BLaER1 (cell line): ENCODE measurements around the gene CHPT1.
A peak's percentile ranks its signal among the peaks of the same experiment; 100 is the strongest.

Source experiments
- H3K27ac ChIP-seq: shearing (Covaris generic); formaldehyde crosslinking; 2 replicates; pipeline ENCODE4 v1.8.1; 2022
- H3K27me3 ChIP-seq: shearing (Covaris generic); formaldehyde crosslinking; 2 replicates; pipeline ENCODE4 v1.8.1; 2022
- H3K36me3 ChIP-seq: shearing (Covaris generic); formaldehyde crosslinking; 2 replicates; pipeline ENCODE4 v1.8.1; 2022
- H3K4me1 ChIP-seq: shearing (Covaris generic); formaldehyde crosslinking; 2 replicates; pipeline ENCODE4 v1.8.1; 2022
- H3K4me2 ChIP-seq: shearing (Covaris generic); formaldehyde crosslinking; 2 replicates; pipeline ENCODE4 v1.8.1; 2022
- H3K4me3 ChIP-seq: shearing (Covaris generic); formaldehyde crosslinking; 2 replicates; pipeline ENCODE4 v1.8.1; 2022
- H3K9ac ChIP-seq: shearing (Covaris generic); formaldehyde crosslinking; 2 replicates; pipeline ENCODE4 v1.8.1; 2022
- H3K9me3 ChIP-seq: shearing (Covaris generic); formaldehyde crosslinking; 2 replicates; pipeline ENCODE4 v1.8.1; 2022
- H4K20me1 ChIP-seq: shearing (Covaris generic); formaldehyde crosslinking; 2 replicates; pipeline ENCODE4 v1.8.1; 2022
- Cebpa-rat ChIP-seq: shearing (Covaris generic); IDR thresholded peaks from 2 replicates; pipeline ENCODE4 v1.8.1; 2022

The CHPT1 gene

DNA sequence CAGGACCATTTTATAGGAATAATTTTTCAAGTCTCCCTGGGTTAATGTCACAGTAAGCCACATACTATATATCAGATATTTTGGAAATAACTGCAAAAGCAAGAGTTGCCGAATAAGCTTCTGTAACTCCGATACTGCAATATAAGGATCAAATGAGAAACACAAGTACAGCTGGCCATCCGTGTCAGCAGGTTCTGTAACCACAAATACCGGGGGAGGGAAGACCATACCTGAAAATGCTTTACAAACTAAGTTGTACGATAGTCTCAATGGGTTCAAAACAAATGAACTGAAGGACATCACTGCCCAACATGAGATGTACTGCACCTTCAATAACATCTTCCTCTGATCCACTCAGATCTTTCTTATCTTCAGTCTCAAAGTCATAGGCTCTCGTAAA is 40.0 kb downstream of the CHPT1 start:
- peaks cover 35% of the 10 kb centered on the region for H3K36me3 ChIP-seq
- H3K9me3 ChIP-seq: peaks cover 12% of the 10 kb centered on the region; the same call in 1 of the 2 replicates
- H3K9ac ChIP-seq: no peak overlapping the region
- no peaks in the 10 kb centered on the region for H3K27me3 ChIP-seq
- TF ChIP-seq Cebpa-rat: no peak
- peaks cover 7% of the 10 kb centered on the region for H3K4me1 ChIP-seq
- no peak overlapping the region for H3K4me3 ChIP-seq
- H3K27ac ChIP-seq: no peak overlapping the region
- H4K20me1 ChIP-seq: no peaks in the 10 kb centered on the region
- no peak overlapping the region for H3K4me2 ChIP-seq

DNA sequence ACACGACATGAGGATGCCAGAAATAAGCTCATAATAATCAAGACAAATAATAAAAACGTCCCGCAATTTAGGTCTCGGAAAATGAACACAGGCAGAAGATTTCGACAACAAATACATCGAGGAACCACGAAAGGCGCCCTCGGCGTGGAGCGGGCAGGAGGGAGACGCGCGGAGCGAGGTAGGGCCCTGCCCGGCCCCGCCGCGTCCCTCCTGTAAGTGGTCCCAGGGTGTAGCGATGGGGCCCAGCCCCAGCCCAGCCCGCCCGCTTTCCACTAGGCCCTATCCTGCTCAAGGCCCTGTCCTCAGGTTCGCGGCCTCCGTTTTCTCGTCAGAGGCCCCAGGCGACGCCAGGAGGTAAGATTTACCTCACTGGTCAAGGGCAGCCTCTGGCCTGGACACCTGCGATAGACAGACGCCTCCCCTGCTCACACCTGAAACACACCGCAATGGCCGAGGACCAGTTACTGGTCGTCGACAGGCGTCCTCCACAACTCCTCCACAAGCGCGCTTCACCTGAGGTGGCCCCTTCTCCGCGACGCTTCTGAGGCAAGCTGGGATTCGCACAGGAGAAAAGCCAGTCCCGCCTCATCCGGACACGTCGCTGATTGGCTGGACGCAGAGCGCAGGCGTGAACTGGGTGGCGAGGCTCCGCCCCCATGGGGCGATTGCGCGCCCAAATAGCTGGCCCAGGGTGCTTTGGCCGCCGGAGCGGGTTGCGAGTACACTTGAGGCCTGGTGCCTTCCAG is 41.7 kb downstream of the CHPT1 start, which contains the start of gene SYCP3:
Gene SYCP3 (minus strand): TSS at position 543 of the 746 bp plus-strand sequence. CDS start 1,527 bp downstream, outside the sequence.
- TF ChIP-seq Cebpa-rat: no peak
- H3K36me3 ChIP-seq: peaks cover 26% of the 10 kb centered on the region
- H3K4me3 ChIP-seq: no peak within 1 kb of the TSS
- H3K9me3 ChIP-seq: peaks cover 12% of the 10 kb centered on the region; the same call in 1 of the 2 replicates
- no peak within 1 kb of the TSS for H3K27ac ChIP-seq
- no peak within 1 kb of the TSS for H3K9ac ChIP-seq
- H3K4me2 ChIP-seq: no peak within 1 kb of the TSS
- H3K4me1 ChIP-seq: peaks cover 24% of the 10 kb centered on the region
- H3K27me3 ChIP-seq: no peaks in the 10 kb centered on the region
- no peaks in the 10 kb centered on the region for H4K20me1 ChIP-seq

DNA sequence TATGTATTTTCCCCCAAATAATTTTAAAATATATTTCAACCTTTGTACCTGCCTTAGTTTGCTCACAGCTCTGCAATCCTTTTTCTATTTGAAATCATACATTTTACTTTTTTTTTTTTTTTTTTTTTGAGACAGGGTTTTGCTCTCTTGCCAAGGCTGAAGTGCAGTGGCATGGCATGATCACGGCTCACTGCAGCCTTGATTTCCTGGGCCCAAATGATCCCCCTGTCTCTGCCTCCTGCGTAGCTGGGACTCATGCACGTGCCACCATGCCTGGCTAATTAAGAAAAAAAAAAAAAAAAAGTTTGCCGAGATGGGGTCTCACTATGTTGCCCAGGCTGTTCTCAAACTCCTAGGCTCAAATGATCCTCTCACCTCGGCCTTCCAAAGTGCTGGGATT is 43.1 kb downstream of the CHPT1 start:
- Histone ChIP-seq H3K9me3 (peaks cover 12% of the 10 kb centered on the region; the same call in 1 of the 2 replicates), H3K36me3 (peaks cover 26% of the 10 kb centered on the region), H3K27ac (no peak overlapping the region), H3K4me3 (no peak overlapping the region), H3K9ac (no peak overlapping the region), H3K4me1 (peaks cover 38% of the 10 kb centered on the region), H3K4me2 (no peak overlapping the region), H4K20me1 (no peaks in the 10 kb centered on the region), H3K27me3 (no peaks in the 10 kb centered on the region)
- TF ChIP-seq Cebpa-rat: no peak

DNA sequence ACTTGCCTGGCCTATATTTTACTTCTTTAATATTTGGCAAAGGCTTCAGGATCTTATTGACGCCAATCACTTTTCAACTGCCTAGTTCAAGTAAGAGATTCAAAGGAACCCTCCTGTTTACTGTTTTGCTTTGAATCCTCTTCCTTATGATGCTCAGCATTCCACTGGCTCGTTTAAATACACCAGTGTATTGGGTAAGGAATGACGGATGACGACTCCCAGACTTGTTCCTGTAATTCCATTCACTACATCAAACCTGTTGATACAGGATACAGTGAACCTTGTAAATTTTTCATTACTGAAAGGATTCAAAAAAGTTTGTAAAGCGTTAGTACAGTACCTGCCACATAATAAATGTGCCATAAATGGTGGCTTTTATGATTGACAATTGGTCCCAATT is 43.5 kb downstream of the CHPT1 start:
- Histone ChIP-seq H3K9me3 (peaks cover 12% of the 10 kb centered on the region; the same call in 1 of the 2 replicates), H3K27ac (no peak overlapping the region), H3K4me1 (peaks cover 42% of the 10 kb centered on the region), H3K4me2 (no peak overlapping the region), H4K20me1 (no peaks in the 10 kb centered on the region), H3K4me3 (no peak overlapping the region), H3K27me3 (no peaks in the 10 kb centered on the region), H3K9ac (no peak overlapping the region), H3K36me3 (peaks cover 26% of the 10 kb centered on the region)
- TF ChIP-seq Cebpa-rat: no peak

DNA sequence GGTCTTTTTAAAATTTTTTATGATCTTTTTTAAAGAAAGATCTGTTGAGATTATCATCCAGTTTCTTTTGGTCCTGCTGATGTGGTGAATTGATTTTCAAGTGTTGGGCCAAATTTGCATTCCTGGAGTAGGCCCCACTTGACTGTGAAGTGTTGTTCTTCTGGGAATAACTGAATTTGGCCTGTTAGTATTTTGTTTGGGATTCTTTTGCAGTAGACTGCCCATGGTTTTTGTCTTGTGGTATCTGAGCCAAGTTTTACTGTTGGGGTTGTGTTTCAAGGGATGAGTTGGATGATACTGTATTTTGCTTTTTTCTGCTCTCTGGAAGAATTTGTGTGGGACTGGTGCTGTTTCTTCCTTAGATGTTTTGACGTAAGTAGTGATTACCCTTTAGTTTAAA is 45.8 kb downstream of the CHPT1 start:
- peak overlapping the region; percentile 74 for H3K4me2 ChIP-seq
- peak overlapping the region; percentile 83 for H3K27ac ChIP-seq
- H3K9ac ChIP-seq: peak overlapping the region; percentile 63
- H3K9me3 ChIP-seq: peaks cover 12% of the 10 kb centered on the region; the same call in 1 of the 2 replicates
- H3K27me3 ChIP-seq: no peaks in the 10 kb centered on the region
- H3K4me1 ChIP-seq: peaks cover 42% of the 10 kb centered on the region
- peaks cover 33% of the 10 kb centered on the region for H3K36me3 ChIP-seq
- no peak overlapping the region for H3K4me3 ChIP-seq
- no peaks in the 10 kb centered on the region for H4K20me1 ChIP-seq
- TF ChIP-seq Cebpa-rat: no peak

DNA sequence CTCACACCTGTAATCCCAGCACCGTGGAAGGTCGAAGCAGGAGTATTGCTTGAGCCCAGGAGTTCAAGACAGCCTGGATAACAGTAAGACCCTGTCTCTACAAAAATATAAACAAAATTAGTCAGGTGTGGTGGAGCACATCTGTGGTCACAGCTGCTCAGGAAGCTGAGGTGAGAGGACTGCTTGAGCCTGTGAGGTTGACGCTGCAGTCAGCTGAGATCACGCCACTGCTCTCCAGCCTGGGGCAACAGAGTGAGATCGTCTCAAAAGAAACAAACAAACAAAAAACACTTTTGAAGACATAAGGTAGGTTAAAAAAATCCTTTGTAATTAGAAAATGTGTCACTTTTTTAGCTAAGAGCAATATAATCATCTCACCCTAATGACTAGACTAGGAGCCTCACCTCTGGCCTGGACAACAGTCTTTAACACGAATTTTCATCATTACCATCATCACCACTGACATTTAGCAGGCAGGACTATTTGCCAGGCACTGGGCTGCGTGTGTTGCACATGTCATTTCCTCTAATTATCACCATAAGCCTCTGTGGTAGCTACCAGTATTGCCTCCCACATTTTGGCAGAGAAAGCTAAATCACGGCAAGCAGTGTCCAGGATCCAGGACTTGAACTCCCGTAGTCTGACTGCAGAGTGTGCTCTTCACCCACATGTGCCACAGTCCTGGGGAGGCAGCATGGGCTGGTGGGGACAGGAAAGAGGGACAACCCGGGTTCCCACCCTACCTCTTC is 46.5 kb downstream of the CHPT1 start:
- H3K4me3 ChIP-seq: no peak overlapping the region
- no peaks in the 10 kb centered on the region for H3K27me3 ChIP-seq
- H3K9me3 ChIP-seq: peaks cover 6% of the 10 kb centered on the region; the same call in 1 of the 2 replicates
- TF ChIP-seq Cebpa-rat: no peak
- H3K4me2 ChIP-seq: peak overlapping the region; percentile 74
- H3K4me1 ChIP-seq: peaks cover 42% of the 10 kb centered on the region
- H3K9ac ChIP-seq: peak overlapping the region; percentile 63
- H3K27ac ChIP-seq: peak overlapping the region; percentile 83
- H4K20me1 ChIP-seq: no peaks in the 10 kb centered on the region
- peaks cover 30% of the 10 kb centered on the region for H3K36me3 ChIP-seq

DNA sequence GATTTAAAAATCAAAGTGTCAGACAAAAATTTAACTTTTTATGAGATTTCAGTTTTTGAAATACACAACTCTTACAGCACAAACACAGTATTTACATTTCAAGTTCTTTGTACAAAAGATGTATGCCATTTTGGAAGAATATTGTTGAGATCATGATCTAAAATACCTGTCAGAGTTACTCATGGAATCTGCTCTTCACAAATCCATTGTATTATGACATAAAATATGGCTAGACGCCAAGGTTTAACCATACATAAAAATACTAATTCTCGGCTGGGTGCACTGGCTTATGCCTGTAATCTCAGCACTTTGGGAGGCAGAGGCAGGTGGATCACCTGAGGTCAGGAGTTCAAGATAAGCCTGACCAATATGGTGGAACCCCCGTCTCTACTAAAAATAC is 48.0 kb downstream of the CHPT1 start:
- Histone ChIP-seq H4K20me1 (no peaks in the 10 kb centered on the region), H3K4me2 (no peak overlapping the region), H3K9ac (no peak overlapping the region), H3K4me3 (no peak overlapping the region), H3K27ac (no peak overlapping the region), H3K36me3 (peaks cover 21% of the 10 kb centered on the region), H3K9me3 (no peaks in the 10 kb centered on the region), H3K4me1 (peaks cover 50% of the 10 kb centered on the region), H3K27me3 (no peaks in the 10 kb centered on the region)
- no peak for TF ChIP-seq Cebpa-rat

DNA sequence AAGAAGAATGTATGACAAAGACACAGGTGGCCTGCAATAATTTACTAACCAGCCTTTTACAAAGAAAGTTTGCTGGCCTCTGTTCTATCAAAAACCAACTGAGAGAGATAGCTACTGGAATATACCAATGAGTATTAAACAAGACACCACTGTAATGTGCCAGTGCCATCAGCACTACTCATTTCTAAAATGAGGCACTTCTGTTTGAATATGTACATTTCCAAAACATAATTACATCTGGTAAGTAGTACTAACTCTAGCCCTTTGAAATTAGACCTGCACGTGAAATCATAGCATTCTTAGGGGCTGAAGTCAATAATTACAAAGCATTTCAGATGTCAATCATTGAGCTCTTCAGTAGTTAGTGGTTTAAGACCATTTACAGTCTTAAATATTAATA is 48.8 kb downstream of the CHPT1 start:
- Histone ChIP-seq H3K36me3 (peaks cover 23% of the 10 kb centered on the region), H3K4me3 (no peak overlapping the region), H4K20me1 (no peaks in the 10 kb centered on the region), H3K4me1 (peaks cover 50% of the 10 kb centered on the region), H3K9me3 (no peaks in the 10 kb centered on the region), H3K9ac (no peak overlapping the region), H3K4me2 (no peak overlapping the region), H3K27me3 (no peaks in the 10 kb centered on the region), H3K27ac (no peak overlapping the region)
- no peak for TF ChIP-seq Cebpa-rat

DNA sequence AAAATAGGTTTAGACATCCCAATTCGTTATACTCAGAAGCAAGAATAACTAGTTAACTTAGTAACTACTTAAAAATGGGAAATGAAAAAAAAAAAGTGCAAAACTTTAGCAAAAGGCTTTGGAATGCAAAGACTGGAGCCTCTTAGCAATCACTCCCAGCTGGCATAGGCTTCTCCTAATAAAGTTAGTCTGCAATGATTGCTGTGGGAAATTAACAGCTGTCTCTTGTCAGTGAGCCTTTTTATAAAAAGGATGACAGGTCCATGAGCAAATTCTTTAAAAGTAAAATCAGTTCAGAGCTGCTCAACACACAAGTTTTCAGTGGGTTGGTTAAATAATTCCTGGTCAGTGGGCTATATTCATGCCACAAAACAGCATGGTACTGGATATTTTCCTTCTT is 49.2 kb downstream of the CHPT1 start:
- H4K20me1 ChIP-seq: no peaks in the 10 kb centered on the region
- H3K27me3 ChIP-seq: no peaks in the 10 kb centered on the region
- H3K9me3 ChIP-seq: no peaks in the 10 kb centered on the region
- TF ChIP-seq Cebpa-rat: no peak
- no peak overlapping the region for H3K4me2 ChIP-seq
- H3K36me3 ChIP-seq: peaks cover 28% of the 10 kb centered on the region
- no peak overlapping the region for H3K4me3 ChIP-seq
- H3K27ac ChIP-seq: no peak overlapping the region
- peaks cover 50% of the 10 kb centered on the region for H3K4me1 ChIP-seq
- no peak overlapping the region for H3K9ac ChIP-seq

DNA sequence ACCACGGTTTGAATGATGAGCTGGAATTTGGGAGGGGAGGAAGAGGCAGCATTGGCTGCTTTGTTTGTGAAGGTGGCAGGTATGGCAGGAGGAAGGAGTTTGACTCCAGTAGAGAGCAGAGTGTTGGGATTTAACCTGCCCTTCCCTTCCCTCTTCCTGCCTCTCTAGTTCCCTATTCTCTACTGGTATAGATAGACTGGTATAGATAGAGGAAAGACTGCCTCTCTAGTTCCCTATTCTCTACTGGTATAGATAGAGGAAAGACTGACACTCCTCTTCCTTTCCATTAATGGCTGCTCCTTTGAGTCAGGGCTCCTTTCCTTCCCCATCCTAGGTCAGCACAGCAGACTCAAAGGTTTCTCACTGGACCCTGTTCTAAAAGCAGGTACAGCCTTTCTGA is 50.3 kb downstream of the CHPT1 start:
- peaks cover 35% of the 10 kb centered on the region for H3K36me3 ChIP-seq
- H3K9ac ChIP-seq: no peak overlapping the region
- TF ChIP-seq Cebpa-rat: no peak
- H3K4me1 ChIP-seq: peaks cover 41% of the 10 kb centered on the region
- H4K20me1 ChIP-seq: no peaks in the 10 kb centered on the region
- H3K9me3 ChIP-seq: no peaks in the 10 kb centered on the region
- no peak overlapping the region for H3K4me2 ChIP-seq
- no peaks in the 10 kb centered on the region for H3K27me3 ChIP-seq
- no peak overlapping the region for H3K4me3 ChIP-seq
- no peak overlapping the region for H3K27ac ChIP-seq
